Endothelial cell of umbilical vein (primary cell): ENCODE measurements around the gene FARP1. TPM values are rescaled to one million over a fixed set of nuclear protein-coding genes. Genes with fewer than 3 reads are reported as not detected.

Experiments
- BruUV-seq: library from RNA; stranded (reverse); fragments of 400-500 nt; replicated peaks from 2 replicates; lab custom pipeline; 2021; lab: Mats Ljungman, UMichigan
- CTCF ChIA-PET: fragments of 300-600, 350-600 bp; sonication (Branson Sonifier 250); formaldehyde crosslinking; loops from one replicate; lab custom pipeline; 2021; ENCODE audit warnings: antibody characterized with exemption, inconsistent platforms; lab: Charles Lee
- POLR2A ChIA-PET: fragments of 300-600, 350-600 bp; sonication (Branson Sonifier 250); formaldehyde crosslinking; loops from one replicate; lab custom pipeline; 2021; ENCODE audit warnings: antibody characterized with exemption, inconsistent platforms; lab: Charles Lee
- DNase-seq: peaks from one replicate; pipeline ENCODE4 v3.0.0-alpha.2; 2011; ENCODE audit warnings: low read depth, low spot score
- FAIRE-seq: peaks from 2 replicates; lab custom pipeline; 2011; peaks lifted over from hg19 to GRCh38; lab: Jason Lieb, UNC
- H2AFZ ChIP-seq: 2 replicates; pipeline ENCODE4 v1.6.0; 2012; ENCODE audit warnings: low read depth, low read length, control low read depth, inconsistent platforms
- H3K27ac ChIP-seq: 2 replicates; pipeline ENCODE4 v1.5.1; 2011; ENCODE audit warnings: low read depth, mild to moderate bottlenecking, control low read depth, low read length, moderate library complexity; ENCODE audit not compliant: insufficient read depth
- H3K27me3 ChIP-seq, 2 experiments: 2 replicates each; pipeline versions ENCODE4 v1.6.0 to v1.6.1; 2011; ENCODE audit warnings: low read length in 2 of 2, mixed read lengths in 1 of 2; ENCODE audit not compliant: control insufficient read depth in 2 of 2, insufficient read depth in 2 of 2
- H3K36me3 ChIP-seq, 2 experiments: 2 replicates in 1 of 2; 3 replicates in 1 of 2; pipeline ENCODE4 v1.5.1; 2011; ENCODE audit warnings: low read length in 2 of 2, mild to moderate bottlenecking in 1 of 2, moderate library complexity in 1 of 2; ENCODE audit not compliant: control insufficient read depth in 2 of 2, insufficient read depth in 2 of 2; ENCODE audit errors: extremely low read depth in 1 of 2
- H3K4me1 ChIP-seq: 3 replicates; pipeline ENCODE4 v1.5.1; 2011; ENCODE audit warnings: mild to moderate bottlenecking, low read length; ENCODE audit not compliant: control insufficient read depth, insufficient read depth; ENCODE audit errors: extremely low read depth
- H3K4me2 ChIP-seq: 2 replicates; pipeline ENCODE4 v1.6.1; 2011; ENCODE audit warnings: low read length, control low read depth, mixed read lengths; ENCODE audit not compliant: insufficient read depth
- H3K4me3 ChIP-seq, 3 experiments: fragments of 200-600 bp in 1 of 3; sonication (generic), shearing (Covaris generic) in 1 of 3; replicated peaks in 1 of 3; 2 replicates each; pipeline ENCODE4 v1.5.1; 2011 to 2016; ENCODE audit warnings: control low read depth in 3 of 3, low read length in 3 of 3, mild to moderate bottlenecking in 2 of 3, inconsistent platforms in 1 of 3, low read depth in 1 of 3, moderate library complexity in 1 of 3; ENCODE audit not compliant: insufficient read depth in 1 of 3
- H3K79me2 ChIP-seq: 2 replicates; pipeline ENCODE4 v1.6.0; 2012; ENCODE audit warnings: low read length, inconsistent platforms; ENCODE audit not compliant: control insufficient read depth, insufficient read depth
- H3K9ac ChIP-seq: replicated peaks from 2 replicates; pipeline ENCODE3; 2011; ENCODE audit warnings: low read length, control low read depth; ENCODE audit not compliant: insufficient read depth; ENCODE audit errors: extremely low read depth
- H3K9me1 ChIP-seq: replicated peaks from 3 replicates; pipeline ENCODE4 v1.6.0; 2011; ENCODE audit warnings: mild to moderate bottlenecking, low read length; ENCODE audit not compliant: control insufficient read depth, insufficient read depth; ENCODE audit errors: extremely low read depth
- H3K9me3 ChIP-seq: replicated peaks from 2 replicates; pipeline ENCODE4 v1.5.1; 2012; ENCODE audit warnings: low read length, inconsistent platforms; ENCODE audit not compliant: control insufficient read depth, insufficient read depth
- H4K20me1 ChIP-seq: replicated peaks from 2 replicates; pipeline ENCODE3; 2011; ENCODE audit warnings: mild to moderate bottlenecking, low read length; ENCODE audit not compliant: control insufficient read depth, insufficient read depth; ENCODE audit errors: extremely low read depth
- EZH2 ChIP-seq: IDR thresholded peaks from 2 replicates; pipeline ENCODE4 v1.6.1; 2012; ENCODE audit warnings: borderline replicate concordance, low read depth, mild to moderate bottlenecking, moderate library complexity, low read length, inconsistent platforms; ENCODE audit not compliant: severe bottlenecking
- FOS ChIP-seq: IDR thresholded peaks from 2 replicates; pipeline ENCODE4 v1.6.1; 2011; ENCODE audit warnings: mild to moderate bottlenecking, low read length, moderate library complexity, borderline replicate concordance; ENCODE audit not compliant: insufficient read depth
- GATA2 ChIP-seq: IDR thresholded peaks from 2 replicates; pipeline ENCODE4 v1.7.0; 2011; ENCODE audit warnings: low read depth, mild to moderate bottlenecking, moderate library complexity, mixed read lengths, low read length; ENCODE audit not compliant: insufficient read length, insufficient read depth
- JUN ChIP-seq: IDR thresholded peaks from 2 replicates; pipeline ENCODE4 v1.6.1; 2011; ENCODE audit warnings: borderline replicate concordance, low read depth; ENCODE audit not compliant: insufficient read length, insufficient read depth
- MYC ChIP-seq: IDR thresholded peaks from one replicate; pipeline ENCODE4 v1.6.1; 2011; ENCODE audit warnings: mild to moderate bottlenecking, low read depth, low read length
- POLR2A ChIP-seq: IDR thresholded peaks from 2 replicates; pipeline ENCODE4 v1.6.1; 2012; ENCODE audit warnings: low read depth, mild to moderate bottlenecking, control low read depth, low read length
- POLR2AphosphoS5 ChIP-seq: IDR thresholded peaks from 2 replicates; pipeline ENCODE4 v1.6.1; 2012; ENCODE audit warnings: low read depth, mild to moderate bottlenecking, control low read depth, low read length, moderate library complexity; ENCODE audit not compliant: insufficient read depth
- dilution Hi-C: fragments of 300-500 bp; cut with MboI; formaldehyde crosslinking; loops from one replicate; pipeline ENCODE4 v1.15.0; 2019; ENCODE audit warnings: low sequenced_read_pairs; ENCODE audit not compliant: extremely low pct_ligation_motif_present
- intact Hi-C: fragments of 100-400 bp; cut with micrococcal nuclease; formaldehyde crosslinking; loops from one replicate; pipeline ENCODE4 v1.10.0; 2022
- polyA plus RNA-seq, 4 experiments: library from polyadenylated mRNA; depleted of rRNA in 3 of 4; stranded (reverse) in 3 of 4; unstranded in 1 of 4; fragments of >200 nt; gene quantifications; 2 replicates each; pipeline versions ENCODE4 v1.2.1 to v1.2.3, GENCODE V29; 2011 to 2012; ENCODE audit warnings: missing spikeins in 1 of 4
- total RNA-seq: library from RNA; stranded (reverse); gene quantifications from 2 replicates; pipeline ENCODE4 v1.2.3, GENCODE V29; 2021
- TF ChIP-seq, protein P1 (sequence below), 2 donors: IDR thresholded peaks; 1 replicate in 1 of 2; 2 replicates in 1 of 2; pipeline ENCODE4 v1.5.1; 2011; ENCODE audit warnings: low read length in 2 of 2, mild to moderate bottlenecking in 2 of 2, moderate library complexity in 2 of 2, control low read depth in 1 of 2, inconsistent platforms in 1 of 2, low read depth in 1 of 2; ENCODE audit not compliant: insufficient read depth in 1 of 2; ENCODE audit errors: extremely low read depth in 1 of 2
- TF ChIP-seq, protein P2 (sequence below): IDR thresholded peaks from 2 replicates; pipeline ENCODE4 v1.6.1; 2011; ENCODE audit not compliant: insufficient read depth, insufficient read length

Gene FARP1
- total and polyA plus RNA-seq, 2 donors (not counting 3 experiments of a cell fraction or from before 2014, with no cell fraction given): 19.0 to 77.7 TPM

DNA sequence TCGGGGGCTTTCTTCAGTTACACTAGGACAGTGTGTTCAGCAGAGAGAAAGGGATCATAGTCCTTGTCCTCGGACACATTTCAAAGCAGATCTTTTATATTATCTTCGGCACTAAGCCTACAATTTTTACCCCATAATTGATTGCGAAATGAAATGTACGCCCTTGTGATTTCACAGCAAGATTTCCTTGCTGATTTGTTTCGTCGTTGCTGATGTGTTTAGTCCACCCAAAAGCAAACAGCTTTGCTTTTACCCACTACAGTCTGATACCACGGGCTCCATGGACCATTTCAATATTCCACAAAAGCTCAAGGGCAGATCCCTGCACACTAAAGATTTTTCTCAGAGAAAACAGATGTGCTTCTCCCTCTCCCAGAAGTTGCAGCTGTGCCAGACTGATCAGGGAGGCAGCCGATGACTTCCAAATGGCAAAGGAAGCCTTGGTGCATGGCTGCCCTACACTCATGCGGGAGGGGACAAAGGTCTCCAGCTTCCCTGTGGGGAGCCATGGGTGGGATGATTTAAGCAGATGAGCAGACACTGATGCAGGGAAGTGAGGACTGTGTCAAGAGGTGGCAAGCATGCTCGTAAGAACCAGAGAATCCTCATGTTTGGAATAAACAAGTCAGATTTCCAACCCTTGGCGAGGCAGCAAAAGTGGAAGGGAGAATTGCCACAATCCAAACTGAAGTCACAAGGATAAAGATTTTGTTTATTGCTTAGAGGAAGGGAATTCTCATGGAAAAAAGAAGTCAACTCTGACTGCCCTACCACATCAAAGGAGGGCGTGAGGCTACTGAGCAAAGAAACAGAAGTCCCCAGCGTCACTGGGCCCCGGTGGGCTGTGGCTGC lies 353.0 kb downstream of the FARP1 start:
- ChIA-PET POLR2A (no interaction called here), CTCF (interaction anchor here (0.9 to 1.6 kb wide), 5 partner anchors 11 to 177 kb away, joined by 3 to 5 read pairs (median 4); no protein-coding TSS in a partner anchor)
- Histone ChIP-seq H3K27ac (no peak overlapping the region), H3K79me2 (peaks cover 82% of the 10 kb centered on the region), H4K20me1 (no peaks in the 10 kb centered on the region), H3K27me3 (no peaks in the 10 kb centered on the region), H3K9me3 (no peaks in the 10 kb centered on the region), H3K4me1 (peaks cover 5% of the 10 kb centered on the region), H3K9me1 (no peaks in the 10 kb centered on the region), H3K36me3 (peaks cover 2 to 13% of the 10 kb centered on the region in 2 experiments), H3K4me3 (no peak overlapping the region), H3K4me2 (no peak overlapping the region), H3K9ac (no peak overlapping the region), H2AFZ (no peak overlapping the region)
- dilution Hi-C loops (no loop called here), intact Hi-C loops (no loop called here)
- TF ChIP-seq, protein P1, sequence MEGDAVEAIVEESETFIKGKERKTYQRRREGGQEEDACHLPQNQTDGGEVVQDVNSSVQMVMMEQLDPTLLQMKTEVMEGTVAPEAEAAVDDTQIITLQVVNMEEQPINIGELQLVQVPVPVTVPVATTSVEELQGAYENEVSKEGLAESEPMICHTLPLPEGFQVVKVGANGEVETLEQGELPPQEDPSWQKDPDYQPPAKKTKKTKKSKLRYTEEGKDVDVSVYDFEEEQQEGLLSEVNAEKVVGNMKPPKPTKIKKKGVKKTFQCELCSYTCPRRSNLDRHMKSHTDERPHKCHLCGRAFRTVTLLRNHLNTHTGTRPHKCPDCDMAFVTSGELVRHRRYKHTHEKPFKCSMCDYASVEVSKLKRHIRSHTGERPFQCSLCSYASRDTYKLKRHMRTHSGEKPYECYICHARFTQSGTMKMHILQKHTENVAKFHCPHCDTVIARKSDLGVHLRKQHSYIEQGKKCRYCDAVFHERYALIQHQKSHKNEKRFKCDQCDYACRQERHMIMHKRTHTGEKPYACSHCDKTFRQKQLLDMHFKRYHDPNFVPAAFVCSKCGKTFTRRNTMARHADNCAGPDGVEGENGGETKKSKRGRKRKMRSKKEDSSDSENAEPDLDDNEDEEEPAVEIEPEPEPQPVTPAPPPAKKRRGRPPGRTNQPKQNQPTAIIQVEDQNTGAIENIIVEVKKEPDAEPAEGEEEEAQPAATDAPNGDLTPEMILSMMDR (IDR thresholded peaks at IDR 0.05; ENCODE audit: extremely low read depth in 1 of 2, insufficient read depth in 1 of 2, low read depth in 1 of 2, low read length in 2 of 2): no peak
- no peak for TF ChIP-seq MYC
- TF ChIP-seq EZH2: no peak
- no peak for TF ChIP-seq POLR2A
- TF ChIP-seq POLR2AphosphoS5: no peak
- TF ChIP-seq FOS: no peak
- no peak for TF ChIP-seq GATA2
- TF ChIP-seq, protein P2, sequence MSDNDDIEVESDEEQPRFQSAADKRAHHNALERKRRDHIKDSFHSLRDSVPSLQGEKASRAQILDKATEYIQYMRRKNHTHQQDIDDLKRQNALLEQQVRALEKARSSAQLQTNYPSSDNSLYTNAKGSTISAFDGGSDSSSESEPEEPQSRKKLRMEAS: no peak
- TF ChIP-seq JUN: no peak
- DNase-seq (no peak), FAIRE-seq (no peak)
- BruUV-seq: no TSS peak
